Fibroblast of the aortic adventitia (primary cell): ENCODE data around the gene TCF15. TPM values are rescaled to one million over a fixed set of nuclear protein-coding genes. Genes with fewer than 3 reads are reported as not detected.

Source experiments
- total RNA-seq: library from RNA; depleted of rRNA; stranded (reverse); fragments of >200 nt; gene quantifications from 2 replicates; pipeline ENCODE4 v1.2.3, GENCODE V29; 2012; ENCODE audit warnings: low replicate concordance

TCF15 gene
- total RNA-seq, 1 donor: not detected

Other genes starting within 250 kb of the TCF15 start
- gene TRIB3, start 229.5 kb downstream of the TCF15 start, total RNA-seq: 71.0 and 72.8 TPM in 2 replicates
- 60.7 and 75.3 TPM in 2 replicates for gene RBCK1, start 202.0 kb downstream of the TCF15 start, total RNA-seq
- gene TBC1D20, start 147.8 kb downstream of the TCF15 start, total RNA-seq: 27.1 and 34.4 TPM in 2 replicates
- gene CSNK2A1, start 66.5 kb downstream of the TCF15 start, total RNA-seq: 84.6 and 147 TPM in 2 replicates
- 17.7 and 67.9 TPM in 2 replicates for gene SRXN1, start 42.9 kb upstream of the TCF15 start, total RNA-seq
- gene SCRT2, start 65.5 kb upstream of the TCF15 start, total RNA-seq: not detected in 2 replicates
- not detected in 2 replicates for gene SLC52A3, start 158.2 kb upstream of the TCF15 start, total RNA-seq
- 5.4 and 5.5 TPM in 2 replicates for gene FAM110A, start 223.4 kb upstream of the TCF15 start, total RNA-seq